Endothelial cell of umbilical vein (primary cell): ENCODE data around the gene LAMTOR2. TPM values are rescaled to one million over a fixed set of nuclear protein-coding genes. Genes with fewer than 3 reads are reported as not detected.

Source experiments
- BruUV-seq: library from RNA; stranded (reverse); fragments of 400-500 nt; replicated peaks from 2 replicates; lab custom pipeline; 2021; lab: Mats Ljungman, UMichigan
- CTCF ChIA-PET: fragments of 300-600, 350-600 bp; sonication (Branson Sonifier 250); formaldehyde crosslinking; loops from one replicate; lab custom pipeline; 2021; ENCODE audit warnings: antibody characterized with exemption, inconsistent platforms; lab: Charles Lee
- POLR2A ChIA-PET: fragments of 300-600, 350-600 bp; sonication (Branson Sonifier 250); formaldehyde crosslinking; loops from one replicate; lab custom pipeline; 2021; ENCODE audit warnings: antibody characterized with exemption, inconsistent platforms; lab: Charles Lee
- DNase-seq: peaks from one replicate; pipeline ENCODE4 v3.0.0-alpha.2; 2011; ENCODE audit warnings: low read depth, low spot score
- FAIRE-seq: peaks from 2 replicates; lab custom pipeline; 2011; peaks lifted over from hg19 to GRCh38; lab: Jason Lieb, UNC
- H2AFZ ChIP-seq: 2 replicates; pipeline ENCODE4 v1.6.0; 2012; ENCODE audit warnings: low read depth, low read length, control low read depth, inconsistent platforms
- H3K27ac ChIP-seq: 2 replicates; pipeline ENCODE4 v1.5.1; 2011; ENCODE audit warnings: low read depth, mild to moderate bottlenecking, control low read depth, low read length, moderate library complexity; ENCODE audit not compliant: insufficient read depth
- H3K27me3 ChIP-seq, 2 experiments: 2 replicates each; pipeline versions ENCODE4 v1.6.0 to v1.6.1; 2011; ENCODE audit warnings: low read length in 2 of 2, mixed read lengths in 1 of 2; ENCODE audit not compliant: control insufficient read depth in 2 of 2, insufficient read depth in 2 of 2
- H3K36me3 ChIP-seq, 2 experiments: 2 replicates in 1 of 2; 3 replicates in 1 of 2; pipeline ENCODE4 v1.5.1; 2011; ENCODE audit warnings: low read length in 2 of 2, mild to moderate bottlenecking in 1 of 2, moderate library complexity in 1 of 2; ENCODE audit not compliant: control insufficient read depth in 2 of 2, insufficient read depth in 2 of 2; ENCODE audit errors: extremely low read depth in 1 of 2
- H3K4me1 ChIP-seq: 3 replicates; pipeline ENCODE4 v1.5.1; 2011; ENCODE audit warnings: mild to moderate bottlenecking, low read length; ENCODE audit not compliant: control insufficient read depth, insufficient read depth; ENCODE audit errors: extremely low read depth
- H3K4me2 ChIP-seq: 2 replicates; pipeline ENCODE4 v1.6.1; 2011; ENCODE audit warnings: low read length, control low read depth, mixed read lengths; ENCODE audit not compliant: insufficient read depth
- H3K4me3 ChIP-seq, 3 experiments: fragments of 200-600 bp in 1 of 3; sonication (generic), shearing (Covaris generic) in 1 of 3; replicated peaks in 1 of 3; 2 replicates each; pipeline ENCODE4 v1.5.1; 2011 to 2016; ENCODE audit warnings: control low read depth in 3 of 3, low read length in 3 of 3, mild to moderate bottlenecking in 2 of 3, inconsistent platforms in 1 of 3, low read depth in 1 of 3, moderate library complexity in 1 of 3; ENCODE audit not compliant: insufficient read depth in 1 of 3
- H3K79me2 ChIP-seq: 2 replicates; pipeline ENCODE4 v1.6.0; 2012; ENCODE audit warnings: low read length, inconsistent platforms; ENCODE audit not compliant: control insufficient read depth, insufficient read depth
- H3K9ac ChIP-seq: replicated peaks from 2 replicates; pipeline ENCODE3; 2011; ENCODE audit warnings: low read length, control low read depth; ENCODE audit not compliant: insufficient read depth; ENCODE audit errors: extremely low read depth
- H3K9me1 ChIP-seq: replicated peaks from 3 replicates; pipeline ENCODE4 v1.6.0; 2011; ENCODE audit warnings: mild to moderate bottlenecking, low read length; ENCODE audit not compliant: control insufficient read depth, insufficient read depth; ENCODE audit errors: extremely low read depth
- H3K9me3 ChIP-seq: replicated peaks from 2 replicates; pipeline ENCODE4 v1.5.1; 2012; ENCODE audit warnings: low read length, inconsistent platforms; ENCODE audit not compliant: control insufficient read depth, insufficient read depth
- H4K20me1 ChIP-seq: replicated peaks from 2 replicates; pipeline ENCODE3; 2011; ENCODE audit warnings: mild to moderate bottlenecking, low read length; ENCODE audit not compliant: control insufficient read depth, insufficient read depth; ENCODE audit errors: extremely low read depth
- EZH2 ChIP-seq: IDR thresholded peaks from 2 replicates; pipeline ENCODE4 v1.6.1; 2012; ENCODE audit warnings: borderline replicate concordance, low read depth, mild to moderate bottlenecking, moderate library complexity, low read length, inconsistent platforms; ENCODE audit not compliant: severe bottlenecking
- FOS ChIP-seq: IDR thresholded peaks from 2 replicates; pipeline ENCODE4 v1.6.1; 2011; ENCODE audit warnings: mild to moderate bottlenecking, low read length, moderate library complexity, borderline replicate concordance; ENCODE audit not compliant: insufficient read depth
- GATA2 ChIP-seq: IDR thresholded peaks from 2 replicates; pipeline ENCODE4 v1.7.0; 2011; ENCODE audit warnings: low read depth, mild to moderate bottlenecking, moderate library complexity, mixed read lengths, low read length; ENCODE audit not compliant: insufficient read length, insufficient read depth
- JUN ChIP-seq: IDR thresholded peaks from 2 replicates; pipeline ENCODE4 v1.6.1; 2011; ENCODE audit warnings: borderline replicate concordance, low read depth; ENCODE audit not compliant: insufficient read length, insufficient read depth
- MAX ChIP-seq: IDR thresholded peaks from 2 replicates; pipeline ENCODE4 v1.6.1; 2011; ENCODE audit not compliant: insufficient read depth, insufficient read length
- MYC ChIP-seq: IDR thresholded peaks from one replicate; pipeline ENCODE4 v1.6.1; 2011; ENCODE audit warnings: mild to moderate bottlenecking, low read depth, low read length
- POLR2A ChIP-seq: IDR thresholded peaks from 2 replicates; pipeline ENCODE4 v1.6.1; 2012; ENCODE audit warnings: low read depth, mild to moderate bottlenecking, control low read depth, low read length
- POLR2AphosphoS5 ChIP-seq: IDR thresholded peaks from 2 replicates; pipeline ENCODE4 v1.6.1; 2012; ENCODE audit warnings: low read depth, mild to moderate bottlenecking, control low read depth, low read length, moderate library complexity; ENCODE audit not compliant: insufficient read depth
- dilution Hi-C: fragments of 300-500 bp; cut with MboI; formaldehyde crosslinking; loops from one replicate; pipeline ENCODE4 v1.15.0; 2019; ENCODE audit warnings: low sequenced_read_pairs; ENCODE audit not compliant: extremely low pct_ligation_motif_present
- intact Hi-C: fragments of 100-400 bp; cut with micrococcal nuclease; formaldehyde crosslinking; loops from one replicate; pipeline ENCODE4 v1.10.0; 2022
- polyA plus RNA-seq, 4 experiments: library from polyadenylated mRNA; depleted of rRNA in 3 of 4; stranded (reverse) in 3 of 4; unstranded in 1 of 4; fragments of >200 nt; gene quantifications; 2 replicates each; pipeline versions ENCODE4 v1.2.1 to v1.2.3, GENCODE V29; 2011 to 2012; ENCODE audit warnings: missing spikeins in 1 of 4
- total RNA-seq: library from RNA; stranded (reverse); gene quantifications from 2 replicates; pipeline ENCODE4 v1.2.3, GENCODE V29; 2021
- TF ChIP-seq, protein P1 (sequence below), 2 donors: IDR thresholded peaks; 1 replicate in 1 of 2; 2 replicates in 1 of 2; pipeline ENCODE4 v1.5.1; 2011; ENCODE audit warnings: low read length in 2 of 2, mild to moderate bottlenecking in 2 of 2, moderate library complexity in 2 of 2, control low read depth in 1 of 2, inconsistent platforms in 1 of 2, low read depth in 1 of 2; ENCODE audit not compliant: insufficient read depth in 1 of 2; ENCODE audit errors: extremely low read depth in 1 of 2

LAMTOR2 gene
- total and polyA plus RNA-seq, 2 donors (not counting 3 experiments of a cell fraction or from before 2014, with no cell fraction given), result 77.7 to 136 TPM

- H3K9me3 ChIP-seq, result no peaks in the 10 kb centered on the region
- H3K27me3 ChIP-seq, result no peaks in the 10 kb centered on the region
- BruUV-seq, result no TSS peak
- ChIA-PET CTCF (interaction anchor here (0.6 to 1.8 kb wide), 6 partner anchors 12 to 297 kb away, joined by 3 to 9 read pairs (median 5); no protein-coding TSS in a partner anchor), POLR2A (no interaction called here)
- DNase-seq (no peak), FAIRE-seq (no peak)
- dilution Hi-C loops, result no loop called here
- H2AFZ ChIP-seq, result no peak overlapping the region
- no peaks in the 10 kb centered on the region for H3K9me1 ChIP-seq
- intact Hi-C loops, result no loop called here
- peaks cover 19% of the 10 kb centered on the region for H3K79me2 ChIP-seq
- peaks cover 23% of the 10 kb centered on the region for H3K4me1 ChIP-seq
- H3K4me2 ChIP-seq, result no peak overlapping the region
- H3K9ac ChIP-seq, result no peak overlapping the region
- H3K27ac ChIP-seq, result no peak overlapping the region
- no peaks in the 10 kb centered on the region for H4K20me1 ChIP-seq
- no peak for TF ChIP-seq MAX
- no peak for TF ChIP-seq MYC
- TF ChIP-seq JUN, result no peak
- TF ChIP-seq, protein P1, sequence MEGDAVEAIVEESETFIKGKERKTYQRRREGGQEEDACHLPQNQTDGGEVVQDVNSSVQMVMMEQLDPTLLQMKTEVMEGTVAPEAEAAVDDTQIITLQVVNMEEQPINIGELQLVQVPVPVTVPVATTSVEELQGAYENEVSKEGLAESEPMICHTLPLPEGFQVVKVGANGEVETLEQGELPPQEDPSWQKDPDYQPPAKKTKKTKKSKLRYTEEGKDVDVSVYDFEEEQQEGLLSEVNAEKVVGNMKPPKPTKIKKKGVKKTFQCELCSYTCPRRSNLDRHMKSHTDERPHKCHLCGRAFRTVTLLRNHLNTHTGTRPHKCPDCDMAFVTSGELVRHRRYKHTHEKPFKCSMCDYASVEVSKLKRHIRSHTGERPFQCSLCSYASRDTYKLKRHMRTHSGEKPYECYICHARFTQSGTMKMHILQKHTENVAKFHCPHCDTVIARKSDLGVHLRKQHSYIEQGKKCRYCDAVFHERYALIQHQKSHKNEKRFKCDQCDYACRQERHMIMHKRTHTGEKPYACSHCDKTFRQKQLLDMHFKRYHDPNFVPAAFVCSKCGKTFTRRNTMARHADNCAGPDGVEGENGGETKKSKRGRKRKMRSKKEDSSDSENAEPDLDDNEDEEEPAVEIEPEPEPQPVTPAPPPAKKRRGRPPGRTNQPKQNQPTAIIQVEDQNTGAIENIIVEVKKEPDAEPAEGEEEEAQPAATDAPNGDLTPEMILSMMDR (IDR thresholded peaks at IDR 0.05; ENCODE audit: extremely low read depth in 1 of 2, insufficient read depth in 1 of 2, low read depth in 1 of 2, low read length in 2 of 2), result no peak
- no peak for TF ChIP-seq GATA2
- TF ChIP-seq FOS, result no peak
- TF ChIP-seq POLR2A, result no peak
- no peak for TF ChIP-seq POLR2AphosphoS5
- no peak for TF ChIP-seq EZH2
- no peak overlapping the region for H3K4me3 ChIP-seq
- peaks cover 0 to 6% of the 10 kb centered on the region in 2 experiments for H3K36me3 ChIP-seq
Measured at GRCh38 chr1:156051011-156051725, 3.4 kb upstream of the LAMTOR2 start.
